ENCODE results near the gene NIPAL4.
"Not testable (repeated sequence)": the region's sequence is repeated elsewhere in the genome, so short reads cannot be mapped to it uniquely, and the experiment has no call there.

- TF ChIP-seq CTCF (conservative IDR thresholded peaks at IDR 0.05; ENCODE audit: low read depth, low read length); EZH2 (IDR thresholded peaks at IDR 0.05; ENCODE audit: borderline replicate concordance, low read depth, low read length, poor library complexity, severe bottlenecking): not testable (repeated sequence)
Measured at GRCh38 chr5:157482702-157483101, 22.7 kb downstream of the NIPAL4 start.

Data from A673 (cell line).